ENCODE measurements around the gene TMEM92. TPM values are rescaled to one million over a fixed set of nuclear protein-coding genes. Genes with fewer than 3 reads are reported as not detected.

TMEM92 gene
- total RNA-seq, 2 donors from 2014 or later = 0.28 to 1.4 TPM

DNA sequence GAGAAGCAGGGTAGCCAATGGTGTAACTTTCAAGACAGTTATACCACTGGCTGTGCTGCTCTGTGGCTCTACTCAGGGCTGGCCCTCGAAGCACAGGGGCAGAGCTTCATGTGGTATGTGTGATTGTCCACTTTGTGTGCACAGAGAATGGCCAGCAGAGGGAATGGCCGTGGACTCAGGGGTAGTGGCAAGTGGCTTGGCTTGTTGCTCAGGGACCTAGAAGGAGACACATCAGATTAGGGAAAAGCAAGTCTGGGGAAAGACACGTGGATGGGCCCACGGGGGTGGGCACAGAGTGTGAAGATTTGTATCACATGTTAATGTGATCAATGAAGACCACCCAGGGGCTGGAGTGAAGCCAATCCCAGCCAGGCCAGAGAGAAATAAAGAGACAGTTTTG is 51.6 kb downstream of the TMEM92 start:
- DNase-seq (ENCODE audit: low spot score) (no peak), ATAC-seq (ENCODE audit: insufficient number of reproducible peaks, low FRiP score, low read depth) (no peak)
- no peak overlapping the region for H3K4me3 ChIP-seq
- no peaks in the 10 kb centered on the region for H3K36me3 ChIP-seq
- H3K9me3 ChIP-seq = no peaks in the 10 kb centered on the region
- no peaks in the 10 kb centered on the region for H3K4me1 ChIP-seq (ENCODE audit: control insufficient read depth in 1 of 2, low read depth in 2 of 2)
- no peak for TF ChIP-seq CTCF (IDR thresholded peaks at IDR 0.05)
- no peaks in the 10 kb centered on the region for H3K27me3 ChIP-seq (replicated peaks; ENCODE audit: insufficient read depth)
- H3K27ac ChIP-seq = no peak overlapping the region

DNA sequence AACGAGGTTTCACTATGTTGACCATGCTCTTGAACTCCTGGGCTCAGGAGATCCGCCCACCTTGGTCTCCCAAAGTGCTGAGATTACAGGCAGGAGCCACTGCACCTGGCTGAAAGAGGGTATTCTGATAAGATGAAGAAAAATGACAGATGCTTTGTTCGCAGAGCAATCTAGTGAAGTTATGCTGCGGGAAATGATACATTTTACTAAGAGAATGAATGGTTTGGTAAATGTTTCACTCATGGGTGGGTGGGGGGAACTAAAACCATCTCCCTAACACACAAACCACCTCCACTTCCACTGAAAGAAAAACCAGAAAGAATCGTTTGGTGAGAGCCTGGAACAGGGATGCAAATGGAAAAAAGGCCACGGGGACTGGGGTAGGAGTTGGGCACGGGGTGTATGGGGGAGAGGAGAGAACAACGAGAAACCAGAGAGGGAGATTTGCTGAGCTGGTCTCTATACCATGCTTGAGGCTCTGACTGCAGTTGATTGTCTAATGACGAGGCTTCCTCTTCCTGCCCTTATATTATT is 52.6 kb downstream of the TMEM92 start:
- ATAC-seq (ENCODE audit: insufficient number of reproducible peaks, low FRiP score, low read depth) (no peak), DNase-seq (ENCODE audit: low spot score) (no peak)
- Histone ChIP-seq H3K27ac (no peak overlapping the region), H3K36me3 (no peaks in the 10 kb centered on the region), H3K4me3 (no peak overlapping the region), H3K9me3 (no peaks in the 10 kb centered on the region), H3K4me1 (ENCODE audit: control insufficient read depth in 1 of 2, low read depth in 2 of 2) (no peaks in the 10 kb centered on the region), H3K27me3 (replicated peaks; ENCODE audit: insufficient read depth) (no peaks in the 10 kb centered on the region)
- TF ChIP-seq CTCF (IDR thresholded peaks at IDR 0.05) = no peak

GRCh38 chr17:50328363-50329325 is 54.4 kb downstream of the TMEM92 start:
- no peaks in the 10 kb centered on the region for H3K4me1 ChIP-seq (ENCODE audit: control insufficient read depth in 1 of 2, low read depth in 2 of 2)
- no peaks in the 10 kb centered on the region for H3K27me3 ChIP-seq (replicated peaks; ENCODE audit: insufficient read depth)
- H3K4me3 ChIP-seq = no peak overlapping the region
- ATAC-seq (ENCODE audit: insufficient number of reproducible peaks, low FRiP score, low read depth) (no peak), DNase-seq (ENCODE audit: low spot score) (no peak)
- no peaks in the 10 kb centered on the region for H3K9me3 ChIP-seq
- H3K36me3 ChIP-seq = no peaks in the 10 kb centered on the region
- H3K27ac ChIP-seq = no peak overlapping the region
- TF ChIP-seq CTCF (IDR thresholded peaks at IDR 0.05) = no peak

DNA sequence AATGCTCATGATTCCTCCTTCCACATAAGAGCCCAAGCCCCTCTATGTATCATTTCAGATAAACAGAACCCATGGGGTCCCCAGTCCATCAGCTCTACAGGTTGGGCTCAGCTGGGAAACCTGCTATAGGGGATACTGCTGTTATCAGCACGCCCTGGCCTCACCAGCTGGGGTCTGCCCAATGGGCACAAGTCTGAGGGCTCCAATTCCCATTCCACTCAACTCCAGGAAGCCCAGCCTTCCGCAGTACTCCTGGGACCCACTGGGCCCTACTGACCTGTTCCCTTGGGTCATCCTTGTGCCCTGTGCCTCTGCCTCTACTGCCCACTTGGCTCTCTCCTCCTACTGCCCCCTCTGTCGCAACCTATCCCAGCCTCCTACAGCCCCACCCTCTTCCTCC is 55.5 kb downstream of the TMEM92 start:
- no peak for DNase-seq (ENCODE audit: low spot score)
- no peak for ATAC-seq (ENCODE audit: insufficient number of reproducible peaks, low FRiP score, low read depth)

More for the DNA sequence above, 55.5 kb downstream of the TMEM92 start:
- no peaks in the 10 kb centered on the region for H3K4me1 ChIP-seq (ENCODE audit: control insufficient read depth in 1 of 2, low read depth in 2 of 2)
- H3K4me3 ChIP-seq = no peak overlapping the region
- no peak for TF ChIP-seq CTCF (IDR thresholded peaks at IDR 0.05)
- H3K36me3 ChIP-seq = no peaks in the 10 kb centered on the region
- H3K27me3 ChIP-seq (replicated peaks; ENCODE audit: insufficient read depth) = no peaks in the 10 kb centered on the region
- no peak overlapping the region for H3K27ac ChIP-seq
- H3K9me3 ChIP-seq = no peaks in the 10 kb centered on the region

Data from thoracic aorta (tissue), 2 donors.